ENCODE measurements around the gene CYB5RL.
"Not testable (repeated sequence)": the region's sequence is repeated elsewhere in the genome, so short reads cannot be mapped to it uniquely, and the experiment has no call there.

CYB5RL gene

DNA sequence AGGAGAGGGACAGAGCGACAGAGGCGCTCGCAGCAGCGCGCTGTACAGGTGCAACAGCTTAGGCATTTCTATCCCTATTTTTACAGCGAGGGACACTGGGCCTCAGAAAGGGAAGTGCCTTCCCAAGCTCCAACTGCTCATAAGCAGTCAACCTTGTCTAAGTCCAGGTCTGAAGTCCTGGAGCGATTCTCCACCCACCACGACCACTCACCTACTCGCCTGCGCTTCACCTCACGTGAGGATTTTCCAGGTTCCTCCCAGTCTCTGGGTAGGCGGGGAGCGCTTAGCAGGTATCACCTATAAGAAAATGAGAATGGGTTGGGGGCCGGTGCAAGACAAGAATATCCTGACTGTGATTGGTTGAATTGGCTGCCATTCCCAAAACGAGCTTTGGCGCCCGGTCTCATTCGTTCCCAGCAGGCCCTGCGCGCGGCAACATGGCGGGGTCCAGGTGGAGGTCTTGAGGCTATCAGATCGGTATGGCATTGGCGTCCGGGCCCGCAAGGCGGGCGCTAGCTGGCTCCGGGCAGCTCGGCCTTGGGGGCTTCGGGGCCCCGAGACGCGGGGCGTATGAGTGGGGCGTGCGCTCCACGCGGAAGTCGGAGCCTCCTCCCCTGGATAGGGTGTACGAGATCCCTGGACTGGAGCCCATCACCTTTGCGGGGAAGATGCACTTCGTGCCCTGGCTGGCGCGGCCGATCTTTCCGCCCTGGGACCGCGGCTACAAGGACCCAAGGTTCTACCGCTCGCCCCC lies at the start of gene CYB5RL, which contains the start of gene MRPL37:
TSS of gene CYB5RL (minus strand) at position 266 of the 754 bp plus-strand sequence. CDS start 4,414 bp downstream, outside the sequence.
TSS of gene MRPL37 (plus strand) at position 403 of the 754 bp plus-strand sequence. CDS start at position 480, 77 bp downstream.
- DNase-seq: peak; percentile 99

GRCh38 chr1:54248966-54249365 lies 49.1 kb upstream of the CYB5RL start:
- DNase-seq: no peak

DNA sequence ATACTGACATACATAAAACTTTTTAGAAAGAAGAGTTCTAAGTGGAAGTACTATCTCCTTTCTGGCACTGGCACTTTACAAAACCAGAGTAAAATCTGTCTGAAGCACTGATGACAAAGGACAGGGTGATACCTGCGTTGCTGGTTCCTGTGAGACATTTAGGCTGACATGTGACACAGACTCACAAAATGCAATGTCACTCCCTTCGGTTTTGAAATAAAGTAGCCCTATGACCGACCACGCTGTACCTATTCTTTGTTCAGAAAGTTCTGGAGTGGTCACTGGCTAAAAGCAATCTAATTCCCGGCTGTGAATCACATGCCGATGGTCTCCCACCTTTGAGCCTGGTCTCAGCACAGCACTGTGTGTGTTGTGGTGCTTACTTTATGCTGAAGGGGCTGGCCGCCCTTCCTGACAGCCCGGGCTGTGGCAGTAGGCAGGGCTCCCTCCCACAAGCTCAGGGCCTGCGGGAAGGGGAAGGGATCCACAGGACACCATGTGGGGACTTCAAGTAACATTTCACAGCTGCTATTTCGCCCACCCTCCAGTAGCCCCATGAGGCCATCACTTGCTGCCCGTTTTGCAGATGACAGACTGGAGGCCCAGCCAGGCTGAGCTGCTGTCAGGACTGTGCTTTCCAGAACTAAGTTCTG lies 48.2 kb upstream of the CYB5RL start:
- DNase-seq: no peak

GRCh38 chr1:54246116-54246721 lies 46.4 kb upstream of the CYB5RL start:
- no peak for DNase-seq

DNA sequence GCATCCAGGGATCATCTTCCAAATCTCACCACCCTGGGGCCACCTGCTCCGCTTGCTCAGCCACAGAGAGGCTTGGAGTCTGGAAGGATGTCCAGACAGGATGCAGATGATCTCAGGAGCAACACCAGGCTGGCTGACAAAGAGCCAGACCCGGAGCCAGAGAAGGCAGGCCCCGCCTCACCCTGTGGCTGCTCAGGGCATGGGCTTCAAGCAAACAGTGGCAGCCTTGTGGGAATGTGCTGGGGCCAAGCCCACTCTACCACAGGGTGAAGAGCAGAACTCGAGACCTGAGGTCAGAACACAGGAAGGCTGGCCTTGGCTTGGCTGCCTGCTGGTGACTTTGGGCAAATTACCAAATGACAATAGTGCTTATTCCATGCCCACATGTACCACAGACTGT lies 45.7 kb upstream of the CYB5RL start:
- no peak for DNase-seq

DNA sequence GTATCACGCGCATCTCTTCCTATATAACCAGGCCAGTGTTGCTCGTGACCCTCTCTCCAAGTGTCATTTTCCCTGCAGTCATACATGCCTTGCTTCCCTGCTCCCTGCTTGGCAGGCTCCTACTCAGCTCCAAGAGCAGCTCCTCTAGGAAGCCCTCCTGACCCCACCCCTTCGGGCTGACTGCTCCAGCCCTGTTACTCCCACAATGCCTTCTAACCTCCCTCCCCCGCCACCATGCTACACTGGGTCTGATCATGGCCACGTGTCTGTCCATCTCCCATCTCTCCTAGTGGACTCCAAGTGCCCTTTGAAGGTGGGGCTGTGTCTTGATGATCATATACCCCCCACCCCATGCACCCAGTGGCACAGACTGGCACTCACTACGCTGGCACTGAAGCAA lies 44.8 kb upstream of the CYB5RL start:
- DNase-seq: no peak

GRCh38 chr1:54243022-54243421 lies 43.2 kb upstream of the CYB5RL start:
- no peak for DNase-seq

GRCh38 chr1:54241364-54241763 lies 41.5 kb upstream of the CYB5RL start:
- no peak for DNase-seq

DNA sequence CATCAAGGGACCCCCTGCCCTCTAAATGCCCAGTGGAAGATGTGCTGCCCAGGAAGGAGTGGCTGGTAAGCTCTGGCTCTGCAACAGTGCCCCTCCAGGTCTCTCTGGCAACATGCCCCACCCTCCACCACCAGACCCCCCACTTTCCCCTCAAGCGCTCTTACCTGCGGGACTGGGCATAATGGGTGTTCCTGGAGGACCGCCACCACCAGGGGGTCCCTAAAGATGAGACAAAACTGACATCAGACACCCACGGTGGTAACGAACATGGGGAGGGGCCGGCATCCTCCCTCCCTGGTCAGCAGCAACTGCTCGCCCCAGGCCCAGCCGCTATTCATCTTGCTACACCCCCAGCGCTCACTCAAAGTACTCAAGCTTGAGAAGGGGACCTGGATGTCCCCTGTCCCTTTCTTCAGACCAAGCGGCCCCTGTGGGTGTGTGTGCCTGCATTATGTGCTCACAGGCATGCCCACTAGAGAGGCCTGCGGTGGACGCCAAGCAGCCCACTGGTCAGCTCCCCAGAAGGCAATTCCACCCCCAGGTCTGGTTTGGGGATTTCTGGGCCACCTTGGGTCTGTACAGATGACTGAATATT lies 41.0 kb upstream of the CYB5RL start:
- DNase-seq: no peak

- DNase-seq: no peak
Observed at GRCh38 chr1:54239631-54240031, 39.8 kb upstream of the CYB5RL start.

DNA sequence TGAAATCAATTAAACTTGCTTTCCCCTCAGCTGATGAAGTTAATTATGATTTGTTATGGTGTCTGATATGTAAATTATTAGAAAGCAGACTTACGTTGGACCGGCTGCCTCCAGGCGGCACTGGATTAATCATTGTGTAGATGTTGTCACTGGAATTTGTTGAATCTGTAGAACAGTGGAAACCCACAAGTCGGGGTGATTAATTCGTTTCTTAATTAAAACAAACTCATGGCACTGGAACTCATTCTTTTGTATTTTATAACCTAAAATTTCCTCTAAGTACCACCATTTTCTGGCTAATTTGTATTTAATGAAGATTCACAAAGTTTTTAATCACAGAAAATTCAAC lies 39.2 kb upstream of the CYB5RL start:
- no peak for DNase-seq

DNA sequence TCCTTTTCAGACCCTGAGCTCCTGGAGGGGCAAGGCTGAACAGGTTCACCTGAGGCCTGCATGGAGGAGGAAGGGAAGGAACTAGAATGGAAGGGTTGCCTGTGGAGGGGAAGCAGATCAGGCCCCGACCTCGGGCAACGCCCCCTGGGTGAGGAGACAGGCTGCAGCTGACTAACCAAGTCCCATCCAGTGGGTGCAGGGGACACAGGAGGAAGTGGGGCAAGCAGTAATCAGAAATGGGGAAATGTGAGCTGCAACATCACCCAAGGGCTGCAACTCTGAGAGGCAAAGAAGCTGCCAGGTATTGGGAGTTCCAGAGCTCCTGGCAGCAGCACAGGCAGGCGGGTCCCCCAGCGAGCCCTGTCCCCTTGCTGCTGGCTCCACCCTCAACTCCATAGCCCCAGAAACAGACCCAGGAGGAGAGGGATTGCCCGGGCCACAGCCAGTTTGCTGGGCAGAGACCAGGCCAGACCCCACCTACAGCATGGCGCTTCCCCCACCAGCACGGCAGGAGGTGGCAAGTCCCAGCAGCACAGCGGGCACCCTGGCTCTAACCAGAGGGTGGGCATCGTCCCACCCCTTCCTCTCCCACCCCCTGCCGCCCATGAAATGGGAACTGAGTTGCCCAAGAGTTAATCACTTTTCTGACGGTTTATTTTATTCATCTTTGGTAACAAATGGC lies 38.7 kb upstream of the CYB5RL start:
- DNase-seq: no peak

- DNase-seq: no peak
Observed at GRCh38 chr1:54237586-54237985, 37.8 kb upstream of the CYB5RL start.

DNA sequence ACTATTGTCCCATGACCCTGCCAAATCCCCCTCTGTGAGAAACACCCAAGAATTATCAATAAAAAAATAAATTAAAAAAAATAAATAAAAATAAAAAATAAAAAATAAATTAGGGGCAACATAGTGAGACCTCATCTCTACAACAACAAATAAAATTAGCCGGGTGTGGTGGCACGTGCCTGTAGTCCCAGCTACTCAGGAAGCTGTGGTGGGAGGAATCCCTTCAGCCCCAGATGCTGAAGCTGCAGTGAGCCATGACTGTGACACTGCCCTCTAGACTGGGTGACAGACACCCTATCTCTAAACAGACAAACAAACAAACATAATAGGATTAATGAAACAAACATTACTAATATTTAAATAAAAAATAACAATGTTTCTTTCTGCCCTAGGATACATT lies 34.5 kb upstream of the CYB5RL start:
- no peak for DNase-seq

DNA sequence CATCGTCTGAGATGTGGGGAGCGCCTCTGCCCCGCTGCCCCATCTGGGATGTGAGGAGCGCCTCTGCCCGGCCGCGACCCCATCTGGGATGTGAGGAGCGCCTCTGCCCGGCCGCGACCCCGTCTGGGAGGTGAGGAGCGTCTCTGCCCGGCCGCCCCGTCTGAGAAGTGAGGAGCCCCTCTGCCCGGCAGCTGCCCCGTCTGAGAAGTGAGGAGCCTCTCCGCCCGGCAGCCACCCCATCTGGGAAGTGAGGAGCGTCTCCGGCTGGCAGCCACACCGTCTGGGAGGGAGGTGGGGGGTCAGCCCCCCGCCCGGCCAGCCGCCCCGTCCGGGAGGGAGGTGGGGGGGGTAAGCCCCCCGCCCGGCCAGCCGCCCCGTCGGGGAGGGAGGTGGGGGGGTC lies 33.4 kb upstream of the CYB5RL start:
- not testable (repeated sequence) for DNase-seq

DNA sequence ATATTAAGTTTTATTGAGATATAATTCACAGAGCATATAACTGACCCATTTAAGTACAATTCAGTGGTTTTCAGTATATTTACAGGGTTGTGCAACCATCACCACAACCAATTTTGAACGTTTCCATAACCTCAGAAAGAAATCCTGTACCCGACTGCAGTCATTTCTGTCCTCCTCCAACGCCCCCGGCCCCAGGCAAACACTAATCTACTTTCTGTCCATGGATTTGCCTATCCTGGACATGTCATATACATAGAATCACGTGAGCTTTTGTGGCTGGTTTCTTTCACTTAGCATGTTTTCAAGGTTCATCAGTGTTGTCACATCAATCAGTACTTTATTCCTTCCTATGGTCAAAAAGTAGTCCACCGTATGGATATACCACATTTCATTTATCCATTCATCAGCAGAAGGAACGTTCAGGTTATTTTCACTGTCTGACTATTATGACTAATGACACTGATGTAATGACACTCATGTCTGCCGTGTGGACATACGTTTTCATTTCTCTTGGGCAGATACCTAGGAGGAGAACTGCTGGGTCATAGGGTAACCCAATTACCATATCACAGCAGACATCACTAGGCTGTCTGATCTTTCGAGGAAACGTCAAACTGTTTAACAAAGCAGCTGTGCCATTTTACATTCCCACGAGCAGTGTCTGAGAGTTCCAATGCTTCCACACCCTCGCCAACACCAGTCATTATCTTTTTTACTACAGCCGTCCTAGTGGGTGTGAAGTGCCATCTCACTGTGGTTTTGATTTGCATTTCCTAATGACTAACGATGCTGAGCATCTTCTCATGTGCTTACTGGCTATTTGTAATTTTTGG lies 30.9 kb upstream of the CYB5RL start:
- DNase-seq: no peak

- DNase-seq: no peak
Observed at GRCh38 chr1:54229281-54229891, 29.6 kb upstream of the CYB5RL start.

GRCh38 chr1:54228638-54229079 lies 28.8 kb upstream of the CYB5RL start:
- no peak for DNase-seq

GRCh38 chr1:54227891-54228310 lies 28.1 kb upstream of the CYB5RL start:
- no peak for DNase-seq

- DNase-seq: no peak
Observed at GRCh38 chr1:54227091-54227602, 27.3 kb upstream of the CYB5RL start.

GRCh38 chr1:54225986-54226559 lies 26.2 kb upstream of the CYB5RL start:
- DNase-seq: no peak

Measured in COR-L47 (cell line).